ENCODE data around the gene EPAS1. TPM values are rescaled to one million over a fixed set of nuclear protein-coding genes. Genes with fewer than 3 reads are reported as not detected.

EPAS1 gene
- total and polyA plus RNA-seq, 2 of the 8 experiments (the other 6 are each of a cell fraction or from before 2014, with no cell fraction given): 2.0 to 4.9 TPM

DNA sequence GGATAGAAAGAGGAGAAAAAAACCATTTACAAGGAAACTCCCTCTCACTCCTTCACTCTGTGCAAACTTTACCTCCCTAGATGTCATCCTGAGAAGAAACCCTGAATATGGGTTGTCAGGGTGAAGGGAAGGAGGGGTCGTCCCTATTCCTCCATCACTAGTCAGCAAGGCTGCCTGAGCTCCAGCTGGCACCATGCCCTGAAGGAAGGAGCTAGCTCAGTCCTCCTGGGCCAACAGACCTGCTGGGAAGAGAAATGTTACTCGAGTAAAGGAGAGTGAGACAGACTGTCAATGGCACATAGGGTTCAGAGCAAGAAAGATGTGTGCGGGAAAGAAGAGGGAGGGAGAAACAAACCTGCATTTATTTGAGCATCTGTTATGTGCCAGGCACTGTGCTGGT lies 18.3 kb upstream of the EPAS1 start:
- Histone ChIP-seq H3K79me2 (ENCODE audit: control insufficient read depth in 1 of 2, insufficient read depth in 2 of 2, low read length in 2 of 2) (no peaks in the 10 kb centered on the region), H3K4me3 (ENCODE audit: extremely low read depth in 1 of 4, insufficient read depth in 2 of 4, low read depth in 3 of 4, low read length in 4 of 4) (no peak overlapping the region), H3K9ac (replicated peaks in 1 of 4; ENCODE audit: extremely low read depth in 1 of 4, low read depth in 3 of 4, low read length in 3 of 4) (no peak overlapping the region), H2AFZ (ENCODE audit: low read length) (no peak overlapping the region), H2BK120ac (replicated peaks; ENCODE audit: low read depth, low read length) (no peak overlapping the region), H3K27ac (ENCODE audit: low read depth, low read length) (no peak overlapping the region), H4K8ac (ENCODE audit: extremely low read depth, insufficient read depth, low read length) (no peak overlapping the region), H2BK15ac (ENCODE audit: low read length) (no peak overlapping the region), H4K5ac (ENCODE audit: insufficient read length, low read depth, low read length) (no peak overlapping the region), H2AK5ac (ENCODE audit: low read depth, low read length) (no peak overlapping the region), H3K4ac (replicated peaks; ENCODE audit: insufficient read length, low read depth, low read length) (no peak overlapping the region), H4K91ac (replicated peaks; ENCODE audit: insufficient read length, low read length) (no peak overlapping the region), H3K23ac (ENCODE audit: insufficient read length) (no peak overlapping the region), H3K14ac (ENCODE audit: insufficient read length) (no peak overlapping the region), H3K23me2 (ENCODE audit: low read depth, low read length) (no peaks in the 10 kb centered on the region; the same call in 1 of the 2 replicates), H4K20me1 (replicated peaks in 1 of 2; ENCODE audit: control insufficient read depth in 1 of 2, insufficient read depth in 2 of 2, low read length in 2 of 2) (no peaks in the 10 kb centered on the region), H2BK5ac (ENCODE audit: low read depth, low read length) (no peak overlapping the region), H3K79me1 (ENCODE audit: low read depth, low read length) (no peaks in the 10 kb centered on the region), H3K27me3 (replicated peaks in 1 of 4; ENCODE audit: control insufficient read depth in 3 of 4, extremely low read depth in 1 of 4, insufficient read depth in 3 of 4, low read length in 3 of 4) (no peaks in the 10 kb centered on the region; a peak in 1 of 7 replicates), H3K4me1 (replicated peaks in 1 of 4; ENCODE audit: control insufficient read depth in 3 of 4, insufficient read depth in 4 of 4, low read length in 3 of 4) (no peaks in the 10 kb centered on the region), H3K36me3 (ENCODE audit: control insufficient read depth in 2 of 4, insufficient read depth in 4 of 4, low read length in 3 of 4) (no peaks in the 10 kb centered on the region), H3K56ac (replicated peaks; ENCODE audit: insufficient read length, low read depth, low read length) (no peak overlapping the region), H3K4me2 (ENCODE audit: insufficient read depth in 1 of 2, low read depth in 2 of 2, low read length in 2 of 2) (no peak overlapping the region), H3K9me3 (ENCODE audit: insufficient read depth in 2 of 2, low read depth in 1 of 2, low read length in 1 of 2) (no peaks in the 10 kb centered on the region), H3K18ac (ENCODE audit: extremely low read depth, low read length) (no peak overlapping the region), H2BK12ac (ENCODE audit: low read depth, low read length) (no peak overlapping the region), H2BK20ac (ENCODE audit: low read length) (no peak overlapping the region)
- ChIA-PET CTCF (ENCODE audit: partially characterized antibody) (interaction anchor here (0.6 to 1.7 kb wide), 5 partner anchors 15 to 230 kb away, joined by 3 to 6 read pairs (median 4); no protein-coding TSS in a partner anchor), POLR2A (ENCODE audit: partially characterized antibody) (no interaction called here)
- FAIRE-seq: no peak
- TF ChIP-seq JUN (IDR thresholded peaks at IDR 0.05; ENCODE audit: low read depth, low read length) (no peak), SP4 (IDR thresholded peaks at IDR 0.05; ENCODE audit: low read length) (no peak), NRF1 (IDR thresholded peaks at IDR 0.05; ENCODE audit: low read depth, low read length) (no peak), EP300 (IDR thresholded peaks at IDR 0.05; ENCODE audit: borderline replicate concordance in 1 of 2, low read depth in 2 of 2, low read length in 2 of 2) (no peak), POLR2AphosphoS5 (IDR thresholded peaks at IDR 0.05; ENCODE audit: low read depth, low read length) (no peak), SIX5 (IDR thresholded peaks at IDR 0.05; ENCODE audit: low read depth, low read length) (no peak), TBP (IDR thresholded peaks at IDR 0.05; ENCODE audit: low read depth, low read length) (no peak), MAFK (IDR thresholded peaks at IDR 0.05; ENCODE audit: low read depth, low read length) (no peak), TEAD4 (IDR thresholded peaks at IDR 0.05; ENCODE audit: low read depth, low read length) (no peak), TAF1 (IDR thresholded peaks at IDR 0.05; ENCODE audit: low read depth, low read length) (no peak), POLR2A (IDR thresholded peaks at IDR 0.05; ENCODE audit: control extremely low read depth in 1 of 2, low read depth in 2 of 2, low read length in 2 of 2) (no peak), SP1 (IDR thresholded peaks at IDR 0.05; ENCODE audit: low read depth, low read length) (no peak)
- 86% methylated on average over 3 of the region's 3 CpGs; no CpG with 5 or more reads in 1 of the 2 experiments for WGBS, 2 experiments (ENCODE audit: extremely low coverage in 1 of 2, insufficient coverage in 1 of 2, insufficient read length in 1 of 2, insufficient replicate concordance in 2 of 2, low coverage in 1 of 2, low lambda C conversion rate in 2 of 2, missing lambda C conversion rate in 1 of 2)
- DNase-seq (ENCODE audit: low read depth in 1 of 2, low spot score in 2 of 2): no peak
